Right lobe of liver (tissue), 4 donors: ENCODE measurements around the gene SIRPA.
A peak's percentile ranks its signal among the peaks of the same experiment; 100 is the strongest.

Source experiments
- CTCF ChIP-seq, 4 donors: fragments of 200-600 bp in 3 of 4; fragments of 450-650 bp in 1 of 4; IDR thresholded peaks; one replicate each; pipeline versions ENCODE4 v1.5.1 to v1.8.0; 2016 to 2022; ENCODE audit warnings: antibody characterized with exemption in 4 of 4, mild to moderate bottlenecking in 2 of 4
- POLR2A ChIP-seq: fragments of 450-650 bp; IDR thresholded peaks from one replicate; pipeline ENCODE4 v1.6.1; 2017; ENCODE audit warnings: antibody characterized with exemption, mild to moderate bottlenecking
- donor health status: DM: no; HTN: no; CAD: no.
- donor health status: DM: no; HTN: no; CAD: no.
- donor health status: DM: no; HTN: yes; CAD: no.

GRCh38 chr20:1890469-1891262, 4.5 kb upstream of the SIRPA start:
- TF ChIP-seq CTCF (IDR thresholded peaks at IDR 0.05), result peak in 1 of 4 donors; percentile 14
- no peak for TF ChIP-seq POLR2A
